Measurements from ENCODE around the gene CBX2.

CBX2 gene

GRCh38 chr17:79801156-79802038 lies 23.4 kb downstream of the CBX2 start:
- no peak for DNase-seq

GRCh38 chr17:79802039-79802735 lies 24.2 kb downstream of the CBX2 start:
- DNase-seq, result no peak

GRCh38 chr17:79802736-79803420 lies 24.9 kb downstream of the CBX2 start:
- DNase-seq, result no peak

DNA sequence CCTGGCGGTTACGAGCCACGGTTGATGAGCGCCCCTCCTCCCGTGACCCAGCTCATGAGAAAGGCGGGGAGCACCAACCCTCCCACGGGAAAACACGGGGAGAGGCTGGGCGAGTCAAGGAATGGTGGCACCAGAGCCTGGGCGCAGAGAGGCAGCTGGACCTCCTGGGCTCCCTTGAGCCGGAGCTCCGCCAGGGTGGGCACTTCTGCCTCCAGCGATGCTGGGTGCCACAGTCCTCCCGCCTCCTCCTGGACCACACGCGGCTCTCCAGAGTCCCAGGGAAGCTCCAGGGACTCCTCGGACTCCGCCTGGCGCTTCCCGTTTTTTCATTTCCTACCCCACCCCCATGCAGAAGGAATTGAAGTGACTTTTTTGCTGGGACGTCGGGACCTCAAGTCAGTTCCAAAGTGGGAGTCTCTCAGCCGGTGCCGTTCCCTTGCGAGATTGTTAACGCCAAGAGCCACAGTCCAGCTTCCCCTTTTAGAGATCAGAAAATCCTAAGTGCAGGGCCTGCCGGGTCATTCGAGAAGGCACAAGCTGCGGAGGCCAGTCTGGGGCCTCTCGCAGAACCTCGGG lies 25.6 kb downstream of the CBX2 start:
- DNase-seq, result no peak

- peak in 1 of 2 experiments; percentile 22 for DNase-seq
These were observed 26.3 kb downstream of the CBX2 start for GRCh38 chr17:79803997-79804855.

- no peak for DNase-seq
These were observed 27.1 kb downstream of the CBX2 start for GRCh38 chr17:79804856-79805696.

DNA sequence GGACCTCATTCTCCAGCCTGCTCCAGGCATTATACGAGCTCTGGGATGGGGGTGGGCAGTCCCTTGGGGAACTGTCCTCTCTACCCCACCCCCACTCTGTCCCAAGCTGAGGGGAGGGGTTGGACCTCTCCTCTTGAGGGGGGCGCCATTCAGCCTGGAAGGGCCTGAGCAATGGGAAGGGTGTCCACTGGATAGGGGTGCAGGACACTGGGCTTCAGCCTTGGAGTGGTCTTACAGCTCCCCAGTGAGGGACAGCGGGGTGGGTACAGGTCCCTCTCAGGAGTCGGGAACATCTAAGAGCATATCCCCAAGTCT lies 28.5 kb downstream of the CBX2 start:
- no peak for DNase-seq

DNA sequence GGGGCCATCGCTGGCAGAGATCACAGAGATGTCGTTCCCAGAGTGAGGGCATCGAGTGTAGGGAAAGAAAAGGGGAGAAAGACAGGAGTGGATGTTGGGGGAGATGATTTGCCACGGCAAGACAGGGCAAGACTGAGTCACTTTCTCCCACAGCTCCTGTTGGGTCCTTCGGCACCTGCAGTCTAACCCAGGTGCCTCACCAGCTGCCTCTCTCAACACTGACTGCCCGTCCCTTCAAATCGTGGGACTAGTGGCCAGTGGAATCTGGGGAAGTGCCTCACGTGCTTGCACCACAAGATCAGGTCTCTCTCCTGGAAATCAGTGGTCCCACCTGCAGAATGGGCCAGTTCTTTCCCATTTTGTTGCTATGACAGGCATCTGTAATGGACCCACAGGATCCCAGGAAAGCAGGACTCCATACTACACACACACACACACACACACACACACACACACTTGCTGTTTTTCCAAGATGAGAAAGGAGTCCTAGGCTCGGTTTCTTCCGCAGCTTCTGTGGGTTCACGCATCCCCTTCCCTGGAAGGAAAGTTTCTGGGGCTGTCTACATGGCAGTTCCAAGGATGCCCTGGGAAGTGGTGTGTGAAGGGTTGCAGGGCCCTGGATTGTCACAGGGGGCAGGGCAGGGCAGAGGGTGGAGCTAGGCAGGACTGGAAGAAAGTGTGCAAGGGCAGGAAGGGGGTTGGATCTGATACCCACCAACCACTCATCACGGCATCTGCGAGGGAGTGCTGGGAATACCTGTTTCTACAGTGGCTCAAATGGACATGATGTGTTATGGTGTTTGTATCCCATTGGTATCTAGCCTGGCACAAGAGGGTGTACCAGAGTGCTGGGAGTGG lies 29.1 kb downstream of the CBX2 start:
- DNase-seq, result no peak

DNA sequence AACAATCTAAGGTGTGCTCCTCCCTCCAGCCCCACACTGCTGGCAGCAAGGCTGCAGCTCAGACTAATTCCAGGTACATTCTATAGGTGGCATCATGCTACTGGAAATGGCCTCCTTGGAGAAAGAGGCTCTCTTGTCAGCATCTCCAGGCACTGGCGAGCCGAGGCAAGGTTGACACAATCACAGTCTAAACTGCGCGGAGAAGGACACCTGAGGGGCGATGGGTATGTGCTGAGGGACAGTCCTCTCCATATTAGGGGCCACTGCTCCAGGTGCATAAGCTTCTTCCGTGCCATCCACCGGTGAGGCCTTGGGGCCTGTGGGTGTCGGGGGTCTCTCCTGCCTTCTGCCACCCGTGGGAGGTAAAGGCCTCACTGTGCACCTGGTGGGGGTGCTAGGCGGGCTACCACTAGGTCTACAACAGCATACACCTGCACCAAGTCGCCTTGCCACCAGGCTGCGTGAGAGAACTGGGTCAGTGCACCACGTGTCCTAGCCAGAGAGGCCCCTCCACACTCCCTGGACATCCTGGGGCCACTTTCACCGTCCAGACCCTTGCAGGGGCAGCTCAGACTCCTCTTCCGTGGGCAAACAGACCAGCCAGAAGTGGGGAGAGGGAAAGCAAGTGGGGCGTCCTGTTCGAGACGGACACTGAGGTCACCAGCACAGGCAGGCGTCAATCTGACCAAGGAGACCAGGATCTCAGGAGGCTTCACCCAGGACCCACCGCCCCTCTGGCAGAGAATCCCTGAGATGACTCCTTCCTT lies 31.0 kb downstream of the CBX2 start:
- DNase-seq, result peak; percentile 50 to 55

- no peak for DNase-seq
These were observed 31.7 kb downstream of the CBX2 start for GRCh38 chr17:79809530-79810129.

DNA sequence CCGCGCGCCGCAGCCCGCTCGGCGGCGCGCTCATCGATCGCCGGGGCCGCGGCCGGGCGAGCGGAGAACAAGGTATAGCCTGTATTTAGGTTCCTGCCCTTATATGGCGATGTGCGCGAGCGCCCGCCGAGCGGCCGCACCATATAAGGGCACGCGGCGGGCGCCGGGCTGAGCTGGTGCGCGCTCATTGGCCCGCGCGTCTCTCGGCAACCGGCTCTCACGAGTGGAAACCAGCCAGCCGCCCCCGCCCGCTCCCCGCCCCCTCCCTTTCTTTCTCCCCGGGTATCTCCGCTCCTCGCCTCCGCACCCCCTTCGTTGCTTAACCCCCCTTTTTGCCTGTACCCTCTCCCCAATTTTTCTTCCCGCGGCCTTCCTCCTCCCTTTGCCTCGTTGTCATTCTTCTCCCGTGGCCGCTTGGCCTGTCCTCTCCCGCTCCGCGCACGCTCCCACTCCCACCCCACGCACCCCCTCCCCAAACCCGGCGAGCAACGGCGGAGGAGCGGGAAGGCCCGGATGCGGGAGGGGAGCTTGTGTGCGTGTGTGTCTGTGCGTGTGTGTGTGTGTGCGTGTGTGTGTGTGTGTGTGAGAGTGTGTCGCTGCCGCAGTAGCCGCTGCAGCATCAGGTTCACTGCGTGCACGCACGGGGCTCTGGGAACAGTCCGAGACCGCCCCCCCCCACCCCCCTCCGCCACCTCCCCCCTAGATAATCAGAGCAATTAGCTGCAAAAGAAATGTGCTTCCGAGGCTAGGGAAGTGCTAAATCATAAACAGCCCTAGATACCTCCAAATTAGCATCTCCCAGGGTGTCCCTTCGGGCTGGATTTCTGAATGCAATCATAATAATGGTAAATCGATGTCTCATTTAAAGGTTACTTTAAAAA lies 32.4 kb downstream of the CBX2 start:
- no peak for DNase-seq

- DNase-seq, result peak; percentile 55 to 58
These were observed 33.3 kb downstream of the CBX2 start for GRCh38 chr17:79811011-79811867.

- DNase-seq, result no peak
These were observed 34.0 kb downstream of the CBX2 start for GRCh38 chr17:79811868-79812352.

DNA sequence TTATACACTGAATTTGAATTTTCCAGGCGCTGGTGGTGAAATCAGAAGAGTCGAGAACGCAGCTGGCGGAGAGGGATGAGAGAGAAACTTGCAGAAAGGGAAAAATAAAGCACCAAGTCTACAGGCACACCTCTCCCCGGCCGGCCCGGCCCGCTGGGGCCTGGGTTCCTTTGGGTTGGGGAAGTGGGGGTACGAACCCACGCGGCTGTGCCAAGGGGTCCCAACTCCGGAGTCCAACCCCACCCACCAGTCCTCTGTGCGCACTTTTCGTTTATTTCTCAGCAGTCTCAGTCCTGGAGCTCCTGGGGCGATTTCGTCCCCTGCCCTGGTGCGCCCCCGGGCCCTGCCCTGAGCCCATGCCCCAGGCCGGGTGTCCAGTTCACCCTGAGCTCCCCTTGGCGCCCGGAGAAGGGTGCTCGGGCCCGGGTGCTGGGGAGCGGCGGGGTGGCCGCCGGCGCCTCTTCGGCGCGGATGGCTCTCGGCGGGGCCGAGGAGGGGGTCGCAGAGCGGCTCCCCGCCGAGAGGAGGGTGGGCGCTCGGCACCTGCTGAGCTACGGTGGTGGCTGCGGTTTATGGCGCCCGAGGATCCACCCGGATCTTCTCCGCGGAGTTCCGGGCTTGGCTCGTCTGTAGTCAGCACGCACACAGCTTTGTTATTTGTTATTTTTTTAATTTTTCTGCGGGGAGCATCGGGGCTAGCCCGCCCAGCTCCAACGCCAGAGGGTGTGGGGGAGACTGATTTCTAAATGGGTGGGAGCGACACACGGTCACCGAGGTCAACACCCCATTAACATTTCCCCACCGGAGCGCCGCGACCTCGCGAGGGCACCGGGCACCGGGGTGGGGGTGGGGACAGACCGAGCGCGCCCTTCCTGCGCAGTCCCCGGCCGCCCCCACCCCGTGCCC lies 34.7 kb downstream of the CBX2 start:
- no peak for DNase-seq

GRCh38 chr17:79813297-79814126 lies 35.6 kb downstream of the CBX2 start:
- no peak for DNase-seq
